Gastrocnemius medialis (tissue), 4 donors: ENCODE data around the gene SMOC2. TPM values are rescaled to one million over a fixed set of nuclear protein-coding genes. Genes with fewer than 3 reads are reported as not detected.

Experiments used
- ATAC-seq, 2 donors: fragments of 150-250 bp; one replicate each; pipeline ENCODE4 v1.9.1; 2016
- DNase-seq, 2 donors: peaks; one replicate each; pipeline ENCODE4 v3.0.0-alpha.2; 2019
- H3K27ac ChIP-seq, 4 donors: fragments of 200-600 bp; sonication (generic); 1 replicate in 1 of 4; 2 replicates in 3 of 4; pipeline ENCODE4 v1.5.1; 2016 to 2018; ENCODE audit warnings: mild to moderate bottlenecking in 2 of 4, moderate library complexity in 1 of 4
- H3K27me3 ChIP-seq, 3 donors: fragments of 200-600 bp; sonication (generic) in 2 of 3; 1 replicate in 1 of 3; 2 replicates in 2 of 3; pipeline versions ENCODE4 v1.5.1 to v1.6.0; 2016 to 2019; ENCODE audit warnings: mild to moderate bottlenecking in 1 of 3, moderate library complexity in 1 of 3
- H3K36me3 ChIP-seq, 2 donors: fragments of 200-600 bp; sonication (generic) in 1 of 2; one replicate each; pipeline ENCODE4 v1.5.1; 2017 to 2018
- H3K4me1 ChIP-seq, 2 donors: fragments of 200-600 bp; sonication (generic) in 1 of 2; one replicate each; pipeline ENCODE4 v1.5.1; 2016 to 2017; ENCODE audit warnings: mild to moderate bottlenecking in 2 of 2
- H3K4me3 ChIP-seq, 4 donors: fragments of 200-600 bp; sonication (generic) in 3 of 4; 1 replicate in 1 of 4; 2 replicates in 3 of 4; pipeline ENCODE4 v1.5.1; 2016 to 2019; ENCODE audit warnings: mild to moderate bottlenecking in 2 of 4
- H3K9me3 ChIP-seq, 3 donors: fragments of 200-600 bp; sonication (generic) in 2 of 3; 1 replicate in 1 of 3; 2 replicates in 2 of 3; pipeline ENCODE4 v1.5.1; 2016 to 2019
- POLR2A ChIP-seq, 2 donors: fragments of 450-650 bp; IDR thresholded peaks; one replicate each; pipeline ENCODE4 v1.6.1; 2017; ENCODE audit warnings: antibody characterized with exemption in 2 of 2, mild to moderate bottlenecking in 2 of 2, moderate library complexity in 2 of 2
- in situ Hi-C, 4 donors: fragments of 200-750 bp; cut with MboI; loops; one replicate each; pipeline versions ENCODE4 v1.15.0 to v1.8.0; 2017; ENCODE audit warnings: low sequenced_read_pairs in 4 of 4
- intact Hi-C: fragments of 100-400 bp; cut with DNase I; formaldehyde crosslinking; loops from one replicate; pipeline ENCODE4 v1.15.1; 2023; ENCODE audit warnings: low total_unique reads
- total RNA-seq, 4 donors: library from RNA; depleted of rRNA; stranded (reverse); fragments of >200 nt; gene quantifications; one replicate each; pipeline versions ENCODE4 v1.1.0 to v1.2.3, GENCODE V29; 2016
- TF ChIP-seq, protein P1 (sequence below), 5 experiments: fragments of 450-650 bp in 3 of 5; fragments of 200-600 bp in 2 of 5; sonication (generic) in 2 of 5; IDR thresholded peaks in 4 of 5; conservative IDR thresholded peaks in 1 of 5; 1 replicate in 4 of 5; 2 replicates in 1 of 5; pipeline ENCODE4 v1.5.1; 2016 to 2019; ENCODE audit warnings: antibody characterized with exemption in 5 of 5, mild to moderate bottlenecking in 3 of 5, moderate library complexity in 3 of 5

Gene SMOC2
- total RNA-seq, 4 donors from 2014 or later: 7.2 to 34.4 (median 16.5) TPM

DNA sequence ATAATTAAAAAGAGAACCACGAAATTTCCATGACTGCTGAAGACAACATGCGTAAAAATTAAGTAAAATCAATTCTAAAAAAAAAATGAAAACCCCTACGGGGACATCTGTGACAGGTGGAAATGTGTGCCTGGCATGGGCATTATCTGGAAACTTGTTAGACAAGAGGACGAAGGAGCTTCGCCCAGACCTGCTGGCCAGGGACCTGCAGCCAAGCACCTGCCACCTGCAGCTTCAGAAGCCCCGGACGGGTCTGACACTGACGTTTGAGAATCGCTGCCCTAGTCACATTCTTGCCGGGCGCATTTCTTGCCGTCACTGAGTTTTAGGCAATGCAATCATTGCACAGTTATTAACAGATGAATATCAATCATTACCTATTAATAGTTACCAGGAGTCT, 140.3 kb downstream of the SMOC2 start:
- in situ Hi-C loops: no loop called here

DNA sequence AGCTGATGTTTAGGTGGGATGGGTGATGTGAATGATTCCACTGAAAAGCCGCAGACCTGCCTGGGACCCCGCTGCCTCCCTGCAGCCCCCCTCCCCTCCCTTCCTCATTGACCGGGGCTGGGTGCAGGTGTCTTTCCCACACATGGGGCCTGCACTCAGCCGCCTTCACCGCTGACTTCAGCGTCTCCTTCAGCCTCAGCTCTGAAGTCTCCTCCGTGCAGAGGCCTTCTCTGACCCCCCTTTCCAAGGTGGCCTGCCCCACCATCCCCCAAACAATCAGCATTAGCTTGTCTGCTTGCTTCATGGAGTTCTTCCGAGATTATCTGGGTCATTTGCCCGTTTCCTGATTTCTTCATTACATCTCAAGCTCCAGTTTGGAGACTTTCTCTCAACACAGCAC, 140.7 kb downstream of the SMOC2 start:
- DNase-seq: no peak
- H3K27me3 ChIP-seq: peaks cover 0 to 5% (median 0%) of the 10 kb centered on the region in 3 donors
- no peaks in the 10 kb centered on the region for H3K36me3 ChIP-seq
- no peaks in the 10 kb centered on the region for H3K9me3 ChIP-seq
- intact Hi-C loops: no loop called here
- no peak overlapping the region for H3K27ac ChIP-seq
- in situ Hi-C loops: no loop called here
- no peak overlapping the region for H3K4me3 ChIP-seq
- no peak for TF ChIP-seq POLR2A (IDR thresholded peaks at IDR 0.05)
- TF ChIP-seq, protein P1, sequence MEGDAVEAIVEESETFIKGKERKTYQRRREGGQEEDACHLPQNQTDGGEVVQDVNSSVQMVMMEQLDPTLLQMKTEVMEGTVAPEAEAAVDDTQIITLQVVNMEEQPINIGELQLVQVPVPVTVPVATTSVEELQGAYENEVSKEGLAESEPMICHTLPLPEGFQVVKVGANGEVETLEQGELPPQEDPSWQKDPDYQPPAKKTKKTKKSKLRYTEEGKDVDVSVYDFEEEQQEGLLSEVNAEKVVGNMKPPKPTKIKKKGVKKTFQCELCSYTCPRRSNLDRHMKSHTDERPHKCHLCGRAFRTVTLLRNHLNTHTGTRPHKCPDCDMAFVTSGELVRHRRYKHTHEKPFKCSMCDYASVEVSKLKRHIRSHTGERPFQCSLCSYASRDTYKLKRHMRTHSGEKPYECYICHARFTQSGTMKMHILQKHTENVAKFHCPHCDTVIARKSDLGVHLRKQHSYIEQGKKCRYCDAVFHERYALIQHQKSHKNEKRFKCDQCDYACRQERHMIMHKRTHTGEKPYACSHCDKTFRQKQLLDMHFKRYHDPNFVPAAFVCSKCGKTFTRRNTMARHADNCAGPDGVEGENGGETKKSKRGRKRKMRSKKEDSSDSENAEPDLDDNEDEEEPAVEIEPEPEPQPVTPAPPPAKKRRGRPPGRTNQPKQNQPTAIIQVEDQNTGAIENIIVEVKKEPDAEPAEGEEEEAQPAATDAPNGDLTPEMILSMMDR (IDR thresholded peaks at IDR 0.05 in 4 of 5, conservative IDR thresholded peaks at IDR 0.05 in 1 of 5): no peak
- ATAC-seq: no peak
- no peaks in the 10 kb centered on the region for H3K4me1 ChIP-seq

More for the DNA sequence above, 140.3 kb downstream of the SMOC2 start:
- ATAC-seq (no peak), DNase-seq (no peak)
- intact Hi-C loops: no loop called here
- Histone ChIP-seq H3K36me3 (no peaks in the 10 kb centered on the region), H3K9me3 (no peaks in the 10 kb centered on the region), H3K4me1 (no peaks in the 10 kb centered on the region), H3K27ac (no peak overlapping the region), H3K27me3 (peaks cover 0 to 5% (median 0%) of the 10 kb centered on the region in 3 donors), H3K4me3 (no peak overlapping the region)
- TF ChIP-seq, protein P1 (IDR thresholded peaks at IDR 0.05 in 4 of 5, conservative IDR thresholded peaks at IDR 0.05 in 1 of 5): no peak
- no peak for TF ChIP-seq POLR2A (IDR thresholded peaks at IDR 0.05)

DNA sequence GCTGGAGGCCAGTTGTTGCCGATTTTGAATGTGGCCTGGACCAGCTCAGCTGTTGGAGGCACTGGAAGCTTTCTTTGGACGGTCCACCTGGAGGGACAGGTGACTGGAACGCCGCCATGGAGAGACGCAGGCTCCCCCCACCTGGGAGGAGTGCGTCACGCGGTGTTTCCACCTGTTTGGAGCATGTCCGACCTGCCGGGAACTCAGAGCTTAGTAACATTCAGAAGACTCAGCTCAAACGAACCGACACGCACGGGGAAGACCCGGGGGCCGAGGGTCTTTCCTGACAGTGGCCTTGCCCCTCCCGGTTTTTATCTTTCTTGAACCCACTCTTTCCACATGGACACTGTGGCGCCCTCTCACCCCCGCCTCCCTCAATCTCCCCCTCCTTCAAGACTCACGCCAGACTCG, 141.6 kb downstream of the SMOC2 start:
- H3K4me3 ChIP-seq: no peak overlapping the region
- TF ChIP-seq, protein P1 (IDR thresholded peaks at IDR 0.05 in 4 of 5, conservative IDR thresholded peaks at IDR 0.05 in 1 of 5): no peak
- no peak for TF ChIP-seq POLR2A (IDR thresholded peaks at IDR 0.05)
- no peak overlapping the region for H3K27ac ChIP-seq
- in situ Hi-C loops (no loop called here), intact Hi-C loops (no loop called here)
- peaks cover 0 to 5% (median 0%) of the 10 kb centered on the region in 3 donors for H3K27me3 ChIP-seq
- no peak for DNase-seq
- H3K9me3 ChIP-seq: no peaks in the 10 kb centered on the region
- no peaks in the 10 kb centered on the region for H3K4me1 ChIP-seq
- no peaks in the 10 kb centered on the region for H3K36me3 ChIP-seq
- ATAC-seq: no peak

DNA sequence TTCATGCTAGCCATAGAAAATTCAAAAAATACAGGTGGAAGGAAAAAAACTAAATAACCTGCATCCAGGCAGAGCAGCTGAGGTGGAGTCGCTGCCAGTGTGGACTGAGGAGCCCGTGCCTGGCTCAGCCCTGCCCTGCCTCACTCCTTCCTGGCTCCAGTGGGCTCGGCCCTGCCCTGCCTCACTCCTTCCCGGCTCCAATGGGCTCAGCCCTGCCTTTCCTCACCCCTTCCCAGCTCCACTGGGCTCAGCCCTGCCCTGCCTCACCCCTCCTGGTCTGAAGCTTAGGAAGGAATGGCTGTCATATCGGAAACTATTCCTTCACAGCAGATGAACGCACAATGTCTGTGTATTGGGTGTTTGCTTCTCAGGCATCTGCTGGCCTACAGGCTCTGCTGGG, 142.1 kb downstream of the SMOC2 start:
- in situ Hi-C loops (no loop called here), intact Hi-C loops (no loop called here)
- ATAC-seq: no peak
- Histone ChIP-seq H3K27ac (no peak overlapping the region), H3K9me3 (no peaks in the 10 kb centered on the region), H3K4me1 (no peaks in the 10 kb centered on the region), H3K36me3 (no peaks in the 10 kb centered on the region), H3K27me3 (peaks cover 0 to 5% (median 0%) of the 10 kb centered on the region in 3 donors), H3K4me3 (no peak overlapping the region)
- no peak for TF ChIP-seq POLR2A (IDR thresholded peaks at IDR 0.05)
- TF ChIP-seq, protein P1 (IDR thresholded peaks at IDR 0.05 in 4 of 5, conservative IDR thresholded peaks at IDR 0.05 in 1 of 5): no peak
- DNase-seq: no peak

DNA sequence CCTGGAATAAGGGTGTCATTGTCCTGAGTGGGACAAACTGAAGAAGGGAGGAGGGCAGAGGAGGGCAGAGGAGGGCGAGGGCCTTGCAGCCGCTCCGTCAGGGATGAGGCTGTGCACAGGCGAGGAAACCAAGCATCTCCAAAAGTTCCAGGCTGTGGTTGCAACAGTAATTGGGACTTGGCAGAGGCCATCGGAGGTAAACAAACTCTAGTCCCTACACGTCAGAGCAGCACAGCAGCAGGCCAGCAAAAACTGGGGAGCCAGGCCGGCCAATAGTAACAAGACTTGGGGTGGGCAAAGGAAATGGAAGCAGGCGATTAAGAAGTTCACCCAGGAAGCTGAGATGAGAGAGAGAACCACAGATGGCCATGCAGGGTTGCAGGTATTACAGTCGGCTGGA, 142.8 kb downstream of the SMOC2 start:
- H3K27ac ChIP-seq: no peak overlapping the region
- peaks cover 0 to 5% (median 0%) of the 10 kb centered on the region in 3 donors for H3K27me3 ChIP-seq
- no peak overlapping the region for H3K4me3 ChIP-seq
- no peaks in the 10 kb centered on the region for H3K36me3 ChIP-seq
- DNase-seq: no peak
- intact Hi-C loops (no loop called here), in situ Hi-C loops (no loop called here)
- TF ChIP-seq, protein P1 (IDR thresholded peaks at IDR 0.05 in 4 of 5, conservative IDR thresholded peaks at IDR 0.05 in 1 of 5): no peak
- TF ChIP-seq POLR2A (IDR thresholded peaks at IDR 0.05): no peak
- no peaks in the 10 kb centered on the region for H3K4me1 ChIP-seq
- ATAC-seq: no peak
- no peaks in the 10 kb centered on the region for H3K9me3 ChIP-seq
